K562 (cell line): ENCODE data around the gene MAST4.

Source experiments
- CTCF ChIP-seq, 3 experiments: IDR thresholded peaks in 2 of 3; conservative IDR thresholded peaks in 1 of 3; 2 replicates each; pipeline ENCODE4 v1.5.1; 2011 to 2012; ENCODE audit warnings: low read length in 3 of 3, mild to moderate bottlenecking in 3 of 3, control low read depth in 2 of 3, improper control_type of control experiment in 1 of 3, inconsistent platforms in 1 of 3, low read depth in 1 of 3, mixed read lengths in 1 of 3, moderate library complexity in 1 of 3; ENCODE audit not compliant: insufficient read depth in 2 of 3
- SMAD1 ChIP-seq: fragments of 150-350 bp; IDR thresholded peaks from 2 replicates; pipeline ENCODE4 v1.6.1; 2014; ENCODE audit warnings: low read length, low read depth; ENCODE audit not compliant: partially characterized antibody

- no peak for TF ChIP-seq CTCF (IDR thresholded peaks at IDR 0.05 in 2 of 3, conservative IDR thresholded peaks at IDR 0.05 in 1 of 3; ENCODE audit: insufficient read depth in 2 of 3, low read depth in 1 of 3, low read length in 3 of 3)
- no peak for TF ChIP-seq SMAD1
Measured at GRCh38 chr5:66876266-66876807, 280.1 kb downstream of the MAST4 start.
